Right kidney (tissue), 1 donor: ENCODE results near the gene SRC.
A peak's percentile ranks its signal among the peaks of the same experiment; 100 is the strongest.

Source experiments
- DNase-seq: peaks from one replicate; pipeline ENCODE4 v3.0.0-alpha.2; 2016

Gene SRC

DNA sequence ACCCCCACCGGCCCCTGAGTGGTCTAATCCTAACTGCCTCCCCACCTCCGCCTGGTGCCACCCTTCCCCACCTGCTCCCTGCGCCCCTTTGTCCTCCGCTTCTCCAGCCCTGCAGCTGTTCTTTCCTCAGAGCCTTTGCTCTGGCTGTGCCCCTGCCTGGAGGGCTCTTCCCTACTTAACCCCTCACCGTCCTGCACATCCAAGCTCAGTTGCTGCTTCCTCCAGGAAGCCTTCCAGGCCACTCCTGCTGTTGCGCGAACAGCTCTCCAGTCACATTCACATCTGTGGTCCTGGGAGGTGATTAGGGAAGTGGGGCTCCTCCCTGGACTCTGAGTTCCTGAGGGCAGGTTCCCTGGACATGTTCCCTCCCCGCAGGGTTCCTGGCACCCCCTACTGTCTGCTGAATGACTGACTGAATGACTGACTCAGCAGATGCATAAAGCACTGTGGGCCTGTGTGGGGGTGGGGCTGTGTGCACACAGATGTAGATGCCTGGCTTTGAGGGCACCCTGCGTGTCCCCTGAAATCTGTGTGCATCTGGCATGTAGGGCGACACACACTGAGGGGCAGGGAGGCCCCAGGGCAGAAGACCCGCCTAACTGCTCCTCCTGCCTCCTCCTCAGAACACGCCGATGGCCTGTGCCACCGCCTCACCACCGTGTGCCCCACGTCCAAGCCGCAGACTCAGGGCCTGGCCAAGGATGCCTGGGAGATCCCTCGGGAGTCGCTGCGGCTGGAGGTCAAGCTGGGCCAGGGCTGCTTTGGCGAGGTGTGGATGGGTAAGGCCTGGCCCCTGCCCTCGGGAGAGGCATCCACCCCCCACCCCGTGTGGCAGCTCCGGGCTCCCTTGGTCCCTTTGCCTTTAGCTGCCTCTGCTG lies 51.4 kb downstream of the SRC start:
- no peak for DNase-seq

DNA sequence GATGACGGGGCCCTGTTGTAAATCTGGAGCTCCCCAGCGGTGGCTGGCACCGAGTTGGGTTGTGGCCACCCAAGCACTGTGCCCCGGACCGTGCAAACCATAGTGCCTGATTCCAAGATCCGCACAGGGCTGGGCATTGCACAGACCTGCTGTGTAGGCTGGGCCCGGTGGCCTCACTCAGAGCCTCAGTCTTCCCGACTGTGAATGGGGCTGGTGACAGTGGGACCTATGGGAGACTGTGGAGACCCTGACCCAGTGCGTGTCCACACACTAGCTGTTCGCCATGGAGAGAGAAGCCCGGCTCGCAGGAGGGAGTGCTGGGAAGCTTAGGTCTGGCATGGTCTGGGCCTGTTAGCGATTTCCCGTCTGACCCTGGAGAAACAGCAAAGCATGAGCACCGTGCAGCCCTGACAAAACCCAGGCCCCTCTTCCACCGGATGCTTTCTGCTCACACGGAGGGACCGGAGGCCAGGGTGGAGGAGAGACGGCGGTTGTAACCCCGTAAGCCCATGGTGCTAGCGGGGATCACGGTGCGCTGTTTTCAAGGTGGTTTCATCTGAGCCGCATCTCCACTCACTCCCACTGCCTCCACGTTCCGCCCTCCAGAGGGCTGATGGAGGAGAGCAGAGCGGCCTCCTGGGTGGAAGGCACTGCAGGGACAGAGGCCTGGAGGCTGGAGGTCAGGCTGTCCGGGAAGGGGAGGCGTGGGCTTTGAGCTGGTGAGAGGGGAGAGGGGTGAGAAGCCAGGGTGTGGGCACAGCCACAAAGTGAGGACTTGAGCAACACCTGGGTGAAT lies 52.2 kb downstream of the SRC start:
- no peak for DNase-seq

DNA sequence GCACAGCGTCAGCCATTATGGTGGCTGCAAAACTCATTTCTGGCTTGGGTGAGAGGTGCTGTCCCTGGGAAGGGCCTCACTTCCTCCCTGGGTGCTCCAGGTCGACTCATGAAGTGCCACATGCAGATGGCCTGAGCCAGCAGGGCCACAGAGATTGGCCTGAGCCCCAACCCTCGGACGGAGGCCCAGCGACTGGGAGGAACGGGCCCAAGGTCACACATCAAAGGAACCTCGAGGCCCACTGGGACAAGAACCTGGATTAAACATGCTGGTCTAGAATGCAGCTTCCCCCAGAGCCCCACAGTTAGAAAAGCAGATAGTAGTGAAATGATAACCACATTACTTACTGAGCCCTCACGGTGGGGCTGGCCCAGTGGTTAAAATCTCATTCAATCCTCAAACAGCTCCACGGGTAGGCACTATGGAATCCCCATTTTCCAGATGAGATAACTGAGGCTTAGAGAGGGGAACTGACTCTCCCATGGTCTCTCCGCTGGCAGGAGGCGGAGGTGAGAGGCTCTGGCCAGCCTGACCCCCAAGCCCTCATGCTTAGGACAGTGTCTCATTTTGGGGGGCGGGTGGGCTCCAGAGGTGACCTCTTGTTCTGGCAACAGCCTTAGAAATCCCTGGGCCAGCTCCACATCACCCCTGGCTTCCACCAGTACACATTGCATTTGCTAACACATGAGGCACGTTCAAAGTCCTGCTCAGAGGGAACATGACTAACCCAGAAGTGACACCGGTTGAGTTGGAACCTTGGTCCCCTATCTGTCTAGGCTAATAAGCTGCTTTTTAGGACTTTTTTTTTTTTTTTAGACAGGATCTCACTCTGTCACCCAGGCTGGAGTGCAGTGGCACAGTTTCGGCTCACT lies 53.0 kb downstream of the SRC start:
- no peak for DNase-seq

DNA sequence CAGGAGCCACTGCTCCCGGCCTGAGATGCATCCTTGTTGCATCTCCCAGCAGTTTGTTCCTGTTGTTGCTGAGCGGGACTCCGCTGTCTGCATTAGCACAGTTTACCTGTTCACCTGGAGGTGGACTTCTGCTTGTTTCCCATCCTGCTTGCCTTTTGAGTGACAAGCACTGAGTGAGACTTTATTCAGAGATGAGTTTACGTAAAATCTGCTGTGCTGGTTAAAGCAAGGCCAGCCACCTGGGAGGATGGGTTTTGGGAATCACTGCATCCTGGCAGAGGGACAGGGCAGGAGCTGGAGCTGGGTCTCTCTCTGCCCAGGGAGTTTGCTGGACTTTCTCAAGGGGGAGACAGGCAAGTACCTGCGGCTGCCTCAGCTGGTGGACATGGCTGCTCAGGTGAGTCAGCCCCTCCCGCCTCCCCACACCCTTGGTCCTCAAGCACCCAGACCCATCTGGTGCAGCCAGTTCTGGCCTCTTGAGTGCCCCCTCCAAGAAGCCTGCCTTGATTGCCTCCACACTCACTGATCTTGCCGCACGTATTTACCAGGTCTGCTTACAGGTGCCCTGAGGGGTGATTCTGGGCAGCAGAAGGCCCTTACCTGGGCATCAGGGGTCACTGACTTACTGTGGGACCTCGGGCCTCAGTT lies 55.5 kb downstream of the SRC start:
- DNase-seq = no peak

DNA sequence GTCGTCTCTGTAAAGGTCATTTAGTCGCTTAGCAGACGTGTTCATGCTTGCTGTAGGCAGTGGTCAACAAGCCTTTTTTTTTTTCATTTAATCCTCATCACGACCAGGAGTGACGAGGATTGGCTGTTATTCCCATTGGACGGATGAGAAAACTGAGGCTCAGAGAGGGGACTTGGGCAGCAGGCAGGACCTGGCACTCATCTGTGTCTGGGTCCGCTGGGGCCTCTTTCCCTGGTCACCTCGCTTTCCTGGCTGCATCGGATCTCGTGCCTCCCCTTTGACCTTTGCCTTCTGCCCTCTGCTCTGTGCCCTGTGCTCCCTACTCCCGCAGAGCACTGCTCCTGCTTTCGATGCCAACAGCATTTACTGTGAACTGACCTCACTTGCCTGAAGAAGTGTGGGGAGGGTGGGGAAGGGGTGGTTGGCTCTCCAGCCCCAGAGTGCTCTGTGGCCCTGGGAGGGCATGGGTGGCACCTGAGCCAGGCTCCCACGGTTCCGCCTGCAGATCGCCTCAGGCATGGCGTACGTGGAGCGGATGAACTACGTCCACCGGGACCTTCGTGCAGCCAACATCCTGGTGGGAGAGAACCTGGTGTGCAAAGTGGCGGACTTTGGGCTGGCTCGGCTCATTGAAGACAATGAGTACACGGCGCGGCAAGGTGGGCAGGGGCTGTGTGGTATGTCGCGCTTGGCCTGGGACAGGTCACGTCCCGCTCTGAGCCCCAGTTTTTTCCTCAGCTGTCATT lies 56.2 kb downstream of the SRC start:
- DNase-seq = no peak

DNA sequence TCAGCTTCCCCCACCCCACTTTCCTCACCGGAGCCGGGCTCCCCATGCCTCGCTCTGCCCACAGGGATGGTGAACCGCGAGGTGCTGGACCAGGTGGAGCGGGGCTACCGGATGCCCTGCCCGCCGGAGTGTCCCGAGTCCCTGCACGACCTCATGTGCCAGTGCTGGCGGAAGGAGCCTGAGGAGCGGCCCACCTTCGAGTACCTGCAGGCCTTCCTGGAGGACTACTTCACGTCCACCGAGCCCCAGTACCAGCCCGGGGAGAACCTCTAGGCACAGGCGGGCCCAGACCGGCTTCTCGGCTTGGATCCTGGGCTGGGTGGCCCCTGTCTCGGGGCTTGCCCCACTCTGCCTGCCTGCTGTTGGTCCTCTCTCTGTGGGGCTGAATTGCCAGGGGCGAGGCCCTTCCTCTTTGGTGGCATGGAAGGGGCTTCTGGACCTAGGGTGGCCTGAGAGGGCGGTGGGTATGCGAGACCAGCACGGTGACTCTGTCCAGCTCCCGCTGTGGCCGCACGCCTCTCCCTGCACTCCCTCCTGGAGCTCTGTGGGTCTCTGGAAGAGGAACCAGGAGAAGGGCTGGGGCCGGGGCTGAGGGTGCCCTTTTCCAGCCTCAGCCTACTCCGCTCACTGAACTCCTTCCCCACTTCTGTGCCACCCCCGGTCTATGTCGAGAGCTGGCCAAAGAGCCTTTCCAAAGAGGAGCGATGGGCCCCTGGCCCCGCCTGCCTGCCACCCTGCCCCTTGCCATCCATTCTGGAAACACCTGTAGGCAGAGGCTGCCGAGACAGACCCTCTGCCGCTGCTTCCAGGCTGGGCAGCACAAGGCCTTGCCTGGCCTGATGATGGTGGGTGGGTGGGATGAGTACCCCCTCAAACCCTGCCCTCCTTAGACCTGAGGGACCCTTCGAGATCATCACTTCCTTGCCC lies 57.4 kb downstream of the SRC start:
- DNase-seq = no peak

DNA sequence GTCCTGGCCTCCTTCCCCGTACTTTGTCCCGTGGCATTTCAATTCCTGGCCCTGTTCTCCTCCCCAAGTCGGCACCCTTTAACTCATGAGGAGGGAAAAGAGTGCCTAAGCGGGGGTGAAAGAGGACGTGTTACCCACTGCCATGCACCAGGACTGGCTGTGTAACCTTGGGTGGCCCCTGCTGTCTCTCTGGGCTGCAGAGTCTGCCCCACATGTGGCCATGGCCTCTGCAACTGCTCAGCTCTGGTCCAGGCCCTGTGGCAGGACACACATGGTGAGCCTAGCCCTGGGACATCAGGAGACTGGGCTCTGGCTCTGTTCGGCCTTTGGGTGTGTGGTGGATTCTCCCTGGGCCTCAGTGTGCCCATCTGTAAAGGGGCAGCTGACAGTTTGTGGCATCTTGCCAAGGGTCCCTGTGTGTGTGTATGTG lies 58.5 kb downstream of the SRC start:
- no peak for DNase-seq

DNA sequence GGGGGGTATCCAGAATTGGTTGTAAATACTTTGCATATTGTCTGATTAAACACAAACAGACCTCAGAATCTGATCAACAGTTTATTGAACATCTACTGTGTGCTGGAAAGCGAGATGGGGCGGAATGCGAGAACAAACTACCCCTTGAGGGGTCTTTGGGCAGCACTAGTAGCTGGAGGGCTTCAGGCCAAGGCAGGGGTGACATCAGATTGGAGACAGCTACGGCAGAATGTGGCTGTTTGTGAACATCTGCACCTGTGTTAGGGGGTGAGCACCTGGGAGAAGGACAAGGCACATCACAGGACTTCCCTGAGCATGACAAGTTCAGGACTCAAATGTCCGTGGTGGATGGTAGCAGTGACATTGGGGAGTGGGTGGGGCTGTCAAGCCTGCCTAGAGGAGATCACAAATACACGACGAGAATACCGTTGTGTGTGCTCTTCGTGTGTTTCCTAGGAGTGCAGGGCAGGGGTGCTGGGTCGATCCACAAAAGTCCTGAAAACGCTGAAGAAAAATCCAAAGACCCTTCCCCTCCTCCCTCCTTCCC lies 59.5 kb downstream of the SRC start:
- DNase-seq = no peak

DNA sequence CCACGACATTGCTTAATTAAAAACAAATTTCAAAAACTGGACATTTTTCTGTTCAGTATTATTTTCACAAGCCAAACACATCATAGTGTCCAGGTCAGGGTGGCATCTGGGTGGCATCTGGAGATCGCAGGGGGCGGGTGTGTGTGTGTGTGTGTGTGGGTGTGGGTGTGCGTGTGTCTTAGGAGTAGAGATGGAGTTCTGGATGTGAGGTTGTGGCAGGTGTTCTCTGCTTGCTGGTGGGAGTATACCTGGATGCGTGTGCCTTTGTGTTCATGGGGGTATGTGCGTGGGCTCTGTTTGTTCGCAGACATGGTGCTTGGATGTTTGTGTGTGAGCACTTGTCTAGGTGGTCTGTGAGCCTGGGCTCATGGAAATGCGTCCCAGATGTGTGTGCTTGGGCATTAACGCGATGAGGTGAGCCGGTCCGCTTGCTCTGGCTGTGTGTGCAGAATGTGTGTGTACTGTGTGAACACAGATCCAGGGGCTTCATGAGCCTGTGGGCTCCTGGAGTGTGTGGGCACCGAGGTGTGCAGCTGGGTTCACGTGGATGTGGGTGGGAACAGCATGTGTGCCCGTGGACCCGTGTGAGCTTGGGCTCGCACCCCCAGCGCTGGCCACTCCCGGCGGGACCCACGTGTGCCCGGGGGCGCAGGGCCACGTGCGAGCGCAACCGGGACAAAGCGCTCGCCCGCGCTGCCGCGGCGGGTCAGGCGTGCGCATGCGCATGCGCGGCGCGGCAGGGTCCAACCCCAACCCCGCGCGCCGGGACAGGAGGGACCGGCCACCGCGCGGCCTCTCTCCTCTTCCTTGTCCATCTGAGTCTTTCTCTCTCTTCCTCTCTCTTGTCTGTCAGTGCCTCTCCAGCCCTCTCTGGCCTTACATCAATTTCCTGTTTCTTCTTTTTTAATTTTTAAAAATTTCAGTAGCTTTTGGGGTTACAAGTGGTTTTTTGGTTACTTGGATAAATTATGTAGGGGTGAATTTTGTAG lies 60.4 kb downstream of the SRC start:
- peak; percentile 84 for DNase-seq

DNA sequence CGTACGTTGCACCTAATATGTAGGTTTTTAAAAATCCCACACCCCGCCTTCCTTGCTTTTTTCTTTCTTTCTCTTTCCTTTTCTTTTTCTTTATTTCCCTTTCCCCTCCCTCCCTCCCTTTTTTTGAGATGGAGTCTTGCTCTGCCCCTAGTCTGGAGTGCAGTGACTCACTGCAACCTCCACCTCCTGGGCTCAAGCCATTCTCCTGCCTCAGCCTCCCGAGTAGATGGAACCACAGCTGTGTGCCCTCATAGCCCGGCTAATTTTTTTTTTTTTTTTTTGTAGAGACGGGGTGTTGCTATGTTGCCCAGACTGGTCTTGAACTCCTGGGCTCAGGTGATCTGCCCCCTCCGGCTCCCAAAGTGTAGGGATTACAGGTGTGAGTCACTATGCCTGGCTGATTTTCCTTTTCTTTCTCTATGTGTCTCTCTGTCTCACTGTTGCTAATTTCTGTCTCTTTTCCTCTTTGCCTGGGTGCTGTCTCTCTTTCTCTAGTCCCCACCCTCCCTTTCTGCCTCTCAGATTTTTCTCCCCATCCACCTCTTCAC lies 61.2 kb downstream of the SRC start:
- DNase-seq = no peak

DNA sequence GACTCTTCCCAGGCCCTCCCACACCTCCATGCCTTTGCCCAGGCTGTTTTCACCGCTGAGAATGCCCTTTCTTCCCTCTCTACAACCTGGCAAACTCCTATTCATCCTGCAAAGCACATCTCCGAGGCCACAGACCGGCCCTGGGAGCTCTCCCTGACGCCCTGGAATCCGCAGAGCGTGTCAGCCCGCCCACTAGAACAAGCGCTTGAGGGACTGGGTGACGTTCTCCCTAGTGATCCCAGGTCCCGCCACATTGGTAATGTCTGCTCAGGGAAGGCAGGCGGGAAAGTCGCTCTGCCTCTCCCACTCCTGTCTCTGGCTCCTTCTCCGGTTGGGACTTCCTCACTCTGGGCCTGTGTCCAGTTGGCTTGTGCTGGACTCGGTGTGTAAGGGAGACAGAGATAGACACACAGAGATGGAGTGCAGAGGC lies 61.6 kb downstream of the SRC start:
- no peak for DNase-seq

DNA sequence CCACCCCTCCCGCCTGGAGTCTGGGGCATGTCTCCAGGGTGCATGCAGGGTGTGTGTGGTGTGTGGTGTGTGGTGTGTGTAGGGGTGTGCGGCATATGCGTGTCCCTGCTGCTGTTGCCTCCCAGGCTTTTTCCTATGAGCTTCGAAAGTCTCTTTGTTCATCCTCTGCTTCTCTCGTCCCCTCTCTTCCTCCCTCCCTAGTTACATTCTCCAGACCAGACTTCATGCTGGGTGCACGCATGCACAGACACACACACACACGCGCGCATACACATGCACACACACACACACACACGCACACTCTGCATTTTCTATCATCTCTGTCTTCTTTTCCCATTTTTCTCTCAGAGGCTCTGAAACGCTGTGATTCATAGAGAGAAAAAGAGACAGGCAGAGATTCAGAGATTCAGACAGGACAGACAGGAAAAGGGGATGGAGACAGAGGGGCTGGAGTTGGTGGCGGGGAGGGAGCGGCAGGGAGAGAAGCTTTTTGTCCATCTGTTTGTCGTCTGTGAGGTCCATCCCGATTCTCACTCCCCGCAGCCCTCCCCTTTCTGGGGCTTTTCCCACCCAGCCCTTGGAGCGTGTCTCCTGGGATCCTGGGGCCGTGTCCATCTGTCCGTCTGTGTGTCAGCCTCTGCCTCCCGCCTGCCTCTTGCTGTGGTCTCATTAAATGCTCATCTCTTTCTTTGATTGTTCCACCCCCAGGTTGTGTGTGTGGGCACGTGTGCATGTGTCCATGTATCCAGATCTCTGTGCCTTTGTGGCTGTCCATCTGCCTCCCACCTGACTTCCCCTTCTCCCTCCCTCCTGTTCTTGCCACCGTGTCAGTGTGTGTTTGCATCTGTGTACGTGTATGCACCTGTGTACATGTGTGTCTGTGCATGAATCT lies 62.6 kb downstream of the SRC start:
- DNase-seq = no peak

DNA sequence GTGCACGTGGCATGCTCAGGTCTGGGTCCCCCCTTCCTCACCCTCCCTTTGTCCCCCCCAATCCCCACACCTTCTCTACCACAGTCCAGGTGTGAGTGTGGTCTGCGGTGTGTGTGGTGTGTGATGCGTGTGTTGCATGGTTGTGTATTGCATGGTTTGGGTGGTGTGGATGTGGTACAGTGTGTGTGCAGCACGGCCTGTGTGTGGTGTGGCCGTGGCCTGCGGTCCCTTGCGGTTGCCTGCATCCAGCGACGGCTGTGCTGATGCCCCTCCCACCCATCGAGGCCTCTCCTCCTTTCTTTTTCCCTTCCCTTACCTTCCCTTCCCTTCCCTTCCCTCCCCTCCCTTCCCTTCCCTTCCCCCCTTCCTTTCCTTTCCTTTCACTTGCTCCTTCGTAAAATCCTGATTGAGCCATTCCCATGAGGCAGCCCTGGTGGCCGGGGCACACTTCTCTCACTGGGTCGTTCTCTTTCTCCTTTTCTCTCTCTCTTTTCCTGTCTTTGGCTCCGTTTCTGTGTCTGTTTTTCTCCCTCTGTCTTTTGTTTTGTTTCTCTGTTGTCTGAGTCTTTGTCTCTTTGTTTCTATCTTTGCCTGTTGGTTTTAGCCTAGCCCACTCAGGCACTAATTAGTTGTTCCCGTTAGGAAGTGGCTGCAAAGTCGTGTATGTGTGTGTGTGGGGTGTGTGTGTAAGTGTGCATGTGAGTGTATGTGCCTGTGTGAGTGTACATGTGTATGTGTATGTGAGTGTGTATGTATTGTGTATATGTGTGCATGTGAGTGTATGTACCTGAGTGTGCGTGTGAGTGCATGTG lies 65.7 kb downstream of the SRC start:
- DNase-seq = no peak

DNA sequence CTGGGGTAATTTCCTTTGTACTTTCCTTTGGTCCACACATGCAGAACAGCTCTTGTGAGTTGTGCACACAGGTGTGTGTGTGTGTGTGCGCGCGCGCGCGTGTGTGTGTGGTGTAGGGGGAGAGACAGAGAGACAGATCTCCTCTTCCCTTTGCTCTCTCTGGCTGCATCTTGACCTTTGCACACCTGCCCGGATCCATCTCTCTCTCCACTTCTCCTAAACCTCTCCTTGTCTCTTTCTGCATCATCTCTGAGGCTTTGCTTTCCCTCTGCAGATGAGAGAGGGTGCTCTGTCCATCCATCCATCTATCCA lies 67.0 kb downstream of the SRC start:
- DNase-seq = no peak

DNA sequence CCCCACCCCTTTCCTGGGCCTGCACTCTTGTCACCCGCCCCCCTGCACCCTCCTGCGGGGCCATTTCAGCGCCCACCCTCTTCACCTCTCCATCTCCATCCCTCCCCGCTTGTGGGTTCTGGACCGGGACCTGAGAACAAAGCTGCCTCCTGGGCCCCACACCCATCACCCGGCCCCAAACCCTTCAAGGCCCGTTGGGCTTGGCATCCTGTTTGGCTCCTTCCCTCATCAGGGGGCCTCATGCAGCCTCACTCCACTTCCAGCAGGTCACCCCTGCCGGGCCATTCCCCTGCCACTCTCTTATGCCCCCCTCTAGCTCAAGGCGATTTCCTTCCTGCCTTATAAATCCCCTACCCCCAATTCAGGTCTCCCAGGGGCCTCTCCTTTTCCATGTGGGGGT lies 67.4 kb downstream of the SRC start:
- DNase-seq = no peak

DNA sequence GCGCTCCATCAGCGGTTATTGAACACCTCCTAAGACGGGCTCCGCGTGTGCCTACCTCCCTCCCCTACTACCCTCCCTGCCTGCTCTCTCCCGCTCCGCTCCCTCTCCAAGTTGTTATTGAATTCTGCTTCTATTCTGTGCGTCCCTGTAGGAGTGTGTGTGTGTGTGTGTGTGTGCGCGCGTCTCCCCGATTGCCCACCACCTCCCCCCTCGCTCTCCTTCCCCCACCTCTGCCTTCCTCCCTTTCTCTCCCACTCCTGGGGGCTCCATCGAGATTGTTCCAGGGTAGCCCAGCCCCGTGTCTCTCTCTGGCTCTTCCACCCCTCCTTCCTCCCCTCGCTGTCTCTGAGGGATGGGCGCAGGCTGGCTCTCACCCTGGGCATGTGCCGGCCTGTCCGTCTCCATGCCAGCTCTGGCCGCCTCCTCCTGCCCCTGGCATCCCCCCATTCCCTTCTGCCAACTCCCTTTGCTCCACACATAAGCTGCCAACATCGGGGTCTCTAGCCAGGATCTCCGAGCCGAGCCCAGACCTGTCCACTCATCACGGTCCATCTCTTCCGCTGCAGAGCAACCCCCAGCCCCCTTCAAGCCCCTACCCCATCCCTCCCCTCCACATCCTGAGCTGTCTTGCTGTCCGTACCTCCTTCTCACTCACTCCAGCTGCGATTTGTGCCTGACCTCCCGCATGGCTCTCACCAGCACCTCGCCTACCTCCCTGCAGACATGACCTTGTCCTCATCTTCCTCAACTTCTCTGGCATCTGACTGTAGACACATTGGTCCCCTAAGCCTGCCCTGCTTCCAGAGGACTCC lies 68.5 kb downstream of the SRC start:
- DNase-seq = no peak
